Pancreas (tissue), 10 donors: ENCODE measurements around the gene ATF4. TPM values are rescaled to one million over a fixed set of nuclear protein-coding genes. Genes with fewer than 3 reads are reported as not detected.

ENCODE experiments used
- ATAC-seq, 4 donors: fragments of 200-7000 bp; cut with Tn5 transposase; one replicate each; pipeline versions ENCODE4 v1.8.0 to v1.9.1; 2020; ENCODE audit warnings: mild to moderate bottlenecking in 4 of 4, moderate library complexity in 4 of 4
- DNase-seq, 6 donors: peaks; one replicate each; pipeline ENCODE4 v3.0.0-alpha.2; 2020
- FAIRE-seq: peaks from 2 replicates; lab custom pipeline; 2012; peaks lifted over from hg19 to GRCh38; lab: Jason Lieb, UNC
- H3K27ac ChIP-seq, 4 donors: fragments of 200-600 bp; sonication (generic); 1 replicate in 3 of 4; 2 replicates in 1 of 4; pipeline versions ENCODE4 v1.5.0 to v1.8.0; 2020
- H3K27me3 ChIP-seq, 4 donors: fragments of 200-600 bp; one replicate each; pipeline ENCODE4 v1.8.0; 2021
- H3K36me3 ChIP-seq, 3 donors: fragments of 200-600 bp; sonication (generic) in 1 of 3; one replicate each; pipeline versions ENCODE4 v1.5.0 to v1.8.0; 2020 to 2021
- H3K4me1 ChIP-seq, 3 donors: fragments of 200-600 bp; one replicate each; pipeline ENCODE4 v1.8.0; 2021
- H3K4me3 ChIP-seq, 4 donors: fragments of 200-600 bp; sonication (generic) in 2 of 4; one replicate each; pipeline versions ENCODE4 v1.5.0 to v1.8.0; 2020 to 2021
- H3K9me3 ChIP-seq, 4 donors: fragments of 200-600 bp; one replicate each; pipeline ENCODE4 v1.8.0; 2021
- CTCF ChIP-seq, 4 donors: fragments of 200-600 bp; sonication (generic) in 3 of 4; IDR thresholded peaks; one replicate each; pipeline versions ENCODE4 v1.5.0 to v1.8.0; 2021; ENCODE audit warnings: antibody characterized with exemption in 4 of 4
- WGBS, 2 donors: extraction: QIAGEN DNeasy Blood & Tissue Kit; methylation state at CpG; one replicate each; pipeline ENCODE4 v1.1.7; 2013; 5-methylcytosine and 5-hydroxymethylcytosine counted together
- intact Hi-C, 3 donors: fragments of 100-400 bp; cut with DNase I; formaldehyde crosslinking; loops; one replicate each; pipeline versions ENCODE4 v1.11.1 to v1.14.2; 2022
- polyA plus RNA-seq, 2 donors: library from polyadenylated mRNA; stranded (reverse); fragments of 200-250 nt; gene quantifications; one replicate each; pipeline ENCODE4 v1.2.3, GENCODE V29; 2013
- total RNA-seq, 6 donors: library from RNA; stranded (reverse); fragmentation: NEBNext Ultra II Directional in 4 of 6; extraction: Animal tissue kit (Norgen Biotek cat#: 25700) in 4 of 6; gene quantifications; one replicate each; pipeline versions ENCODE4 v1.2.1 to v1.2.4, GENCODE V29; 2021 to 2023
- donor health status: healthy with polysubstance abuse.
- donor health status: DM: no; HTN: no; CAD: no; lungs with moderate emphysema.
- donor health status: DM: no; HTN: no; CAD: no.
- donor health status: control.
- donor health status: control.
- donor health status: Bipolar disorder and iron deficiency.
- donor health status: DM: yes; HTN: yes; CAD: no.
- donor health status: DM: no; HTN: no; CAD: no.
- donor health status: DM: no; HTN: no; CAD: no.
- donor health status: DM: yes; HTN: yes; CAD: no.

ATF4 gene
- total and polyA plus RNA-seq, 8 donors, result 155 to 472 (median 258) TPM

- Histone ChIP-seq H3K27me3 (no peaks in the 10 kb centered on the region), H3K4me3 (no peak overlapping the region), H3K4me1 (no peaks in the 10 kb centered on the region), H3K27ac (no peak overlapping the region), H3K9me3 (no peaks in the 10 kb centered on the region), H3K36me3 (no peaks in the 10 kb centered on the region)
- DNase-seq, result no peak
- no peak for ATAC-seq
- FAIRE-seq, result no peak
- intact Hi-C loops, result no loop called here
- no peak for TF ChIP-seq CTCF (IDR thresholded peaks at IDR 0.05)
- 87% methylated on average over 39 of the region's 39 CpGs for WGBS, 2 donors
Measured at GRCh38 chr22:39488563-39489083, 31.7 kb upstream of the ATF4 start.

- no peak overlapping the region for H3K27ac ChIP-seq
- DNase-seq (no peak), ATAC-seq (peak in 3 of 4 donors; percentile 2 to 44 (median 33)), FAIRE-seq (no peak)
- H3K4me1 ChIP-seq, result no peaks in the 10 kb centered on the region
- no peaks in the 10 kb centered on the region for H3K9me3 ChIP-seq
- TF ChIP-seq CTCF (IDR thresholded peaks at IDR 0.05), result no peak
- no peaks in the 10 kb centered on the region for H3K36me3 ChIP-seq
- H3K27me3 ChIP-seq, result no peaks in the 10 kb centered on the region
- 70 to 76% methylated on average over 17 of the region's 17 CpGs for WGBS, 2 donors
- no peak overlapping the region for H3K4me3 ChIP-seq
- intact Hi-C loops, result loop anchor here in 1 of 3 donors (5.0 kb wide), 1 partner anchor 38 kb away; no protein-coding TSS in a partner anchor
Measured at GRCh38 chr22:39489094-39490068, 31.0 kb upstream of the ATF4 start.

- WGBS, 2 donors, result 46 to 57% methylated on average over 13 of the region's 13 CpGs
- ATAC-seq, result peak; percentile 85 to 93 (median 91)
Measured at GRCh38 chr22:39490135-39490798, 30.1 kb upstream of the ATF4 start.

More at GRCh38 chr22:39490135-39490798, 30.1 kb upstream of the ATF4 start:
- H3K4me1 ChIP-seq, result no peaks in the 10 kb centered on the region
- H3K9me3 ChIP-seq, result no peaks in the 10 kb centered on the region
- intact Hi-C loops, result loop anchor here in 1 of 3 donors (5.0 kb wide), 1 partner anchor 37 kb away; no protein-coding TSS in a partner anchor
- H3K36me3 ChIP-seq, result no peaks in the 10 kb centered on the region
- FAIRE-seq (no peak), DNase-seq (peak in 4 of 6 donors; percentile 63 to 73 (median 70))
- H3K27ac ChIP-seq, result no peak overlapping the region
- no peaks in the 10 kb centered on the region for H3K27me3 ChIP-seq
- H3K4me3 ChIP-seq, result no peak overlapping the region
- no peak for TF ChIP-seq CTCF (IDR thresholded peaks at IDR 0.05)
